ENCODE results near the gene IL11. TPM values are rescaled to one million over a fixed set of nuclear protein-coding genes. Genes with fewer than 3 reads are reported as not detected.

Gene IL11
- total RNA-seq (2016; rRNA removed; fragmentation: Illumina TruSeq; extraction: Trizol) (2.9 and 3.0 TPM in 2 replicates), polyA plus RNA-seq (2011; rRNA removed) (2.5 and 4.5 TPM in 2 replicates), polyA minus RNA-seq (2011; rRNA and poly(A)+ RNA removed; ENCODE audit: low replicate concordance) (0.89 and 2.4 TPM in 2 replicates), Bru-seq, nascent RNA (percentile 33 among the genes with signal in this experiment), BruChase-seq, experiment 1, labeled RNA remaining after a 6-hour chase (percentile 57 among the genes with signal in this experiment), BruChase-seq, experiment 2, labeled RNA remaining after a 2-hour chase (percentile 44 among the genes with signal in this experiment)
- total RNA-seq (2016; cell fraction: cytosol; rRNA removed; fragmentation: Illumina TruSeq; extraction: Trizol; ENCODE audit: low read depth): 3.4 and 3.8 TPM in 2 replicates
- total RNA-seq (2016; cell fraction: insoluble cytoplasmic fraction; rRNA removed; fragmentation: Illumina TruSeq; extraction: Trizol): 1.8 and 3.5 TPM in 2 replicates
- total RNA-seq (2016; cell fraction: membrane; rRNA removed; fragmentation: Illumina TruSeq; extraction: Trizol): 6.4 and 6.5 TPM in 2 replicates
- total RNA-seq (2016; cell fraction: nucleus; rRNA removed; fragmentation: Illumina TruSeq; extraction: Trizol): 1.9 and 2.4 TPM in 2 replicates
- polyA plus RNA-seq (2011; cell fraction: cytosol; rRNA removed): 2.8 and 3.0 TPM in 2 replicates
- polyA plus RNA-seq (2011; cell fraction: nucleus; rRNA removed): 5.1 and 7.0 TPM in 2 replicates
- polyA plus RNA-seq (2012): 0.95 and 4.9 TPM in 2 replicates
- 3.0 and 3.3 TPM in 2 replicates for polyA plus RNA-seq (2016; cell fraction: cytosol; fragmentation: Illumina TruSeq; extraction: Trizol; ENCODE audit: low read depth)
- 2.0 and 2.8 TPM in 2 replicates for polyA plus RNA-seq (2016; cell fraction: insoluble cytoplasmic fraction; fragmentation: Illumina TruSeq; extraction: Trizol; ENCODE audit: low read depth)
- 3.5 and 3.7 TPM in 2 replicates for polyA plus RNA-seq (2016; cell fraction: membrane; fragmentation: Illumina TruSeq; extraction: Trizol; ENCODE audit: low read depth)
- 3.7 and 4.1 TPM in 2 replicates for polyA plus RNA-seq (2016; cell fraction: nucleus; fragmentation: Illumina TruSeq; extraction: Trizol; ENCODE audit: insufficient read depth, low read depth)
- 2.2 and 2.6 TPM in 2 replicates for polyA minus RNA-seq (2011; cell fraction: cytosol; rRNA and poly(A)+ RNA removed)
- polyA minus RNA-seq (2011; cell fraction: nucleus; rRNA and poly(A)+ RNA removed): 0.62 and 0.77 TPM in 2 replicates
- long read RNA-seq, experiment 1: 0 reads
- long read RNA-seq, experiment 2, transcript IL11-201 (5 exons, 2,281 nt): major isoform, 12 of 34 reads
- long read RNA-seq, experiment 2, partial matches to known transcripts: 5 of 34 reads
- long read RNA-seq, experiment 2, other reads (novel, unspliced or antisense): 17 of 34 reads

DNA sequence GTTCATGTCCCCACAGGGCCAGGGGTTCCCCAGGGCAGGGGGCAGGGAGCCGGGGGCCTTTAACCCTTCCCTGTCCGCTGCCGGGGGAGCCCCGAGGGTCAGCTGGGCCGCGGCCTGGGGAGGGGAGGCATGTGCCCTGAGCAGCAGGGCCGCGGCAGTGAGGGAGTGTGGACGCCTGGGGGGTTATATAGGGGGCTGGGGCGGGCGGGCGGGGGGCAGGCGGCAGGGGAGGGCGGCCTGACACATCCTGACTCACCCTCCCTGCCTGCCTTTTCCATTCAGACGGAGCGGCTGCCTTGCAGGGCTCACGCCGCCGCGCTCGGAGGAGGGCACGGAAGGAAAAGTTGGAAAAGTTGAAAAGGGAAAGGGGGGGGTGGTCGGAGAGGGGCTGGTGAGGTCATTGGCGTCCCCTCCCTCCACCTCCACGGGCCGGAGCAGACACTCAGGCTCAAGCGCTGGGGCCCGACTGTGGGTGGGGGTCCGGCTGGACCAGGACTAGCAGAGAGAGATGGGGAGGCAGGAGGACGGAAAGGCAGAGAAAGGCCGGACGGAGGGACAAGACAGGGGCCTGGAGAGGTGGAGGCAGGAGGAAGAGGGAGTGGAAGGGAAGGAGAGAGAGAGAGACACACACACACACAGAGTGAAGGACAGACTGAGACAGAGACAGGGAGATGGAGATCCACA, at the start of gene IL11:
Gene IL11 (minus strand): TSS at position 159 of the 684 bp plus-strand sequence. CDS start 153 bp downstream, at position 6.
- intact Hi-C loops (cut with micrococcal nuclease; ENCODE audit: unreplicated experiment) (no loop called here), in situ Hi-C loops (cut with HindIII; ENCODE audit: extremely low pct_ligation_motif_present, low pct_unique_long_range_greater_than_20kb) (no loop called here)
- Histone ChIP-seq H4K20me1 (ENCODE audit: insufficient read depth, low read length) (no peaks in the 10 kb centered on the region), H3K27ac (ENCODE audit: extremely low read length, insufficient read depth, low read length) (no peak within 1 kb of the TSS), H3K4me3 (replicated peaks in 1 of 3; ENCODE audit: insufficient read depth in 1 of 3, low read depth in 2 of 3, low read length in 3 of 3) (peak within 1 kb of the TSS in 2 of 3 experiments; percentile 54 to 66; a peak in 3 of 6 replicates), H3K9ac (ENCODE audit: insufficient read depth, low read depth, low read length) (no peak within 1 kb of the TSS), H3K79me2 (ENCODE audit: insufficient read depth, low read length) (no peaks in the 10 kb centered on the region), H2AFZ (ENCODE audit: low read length) (no peak within 1 kb of the TSS), H3K36me3 (replicated peaks in 1 of 2; ENCODE audit: control insufficient read depth in 1 of 2, insufficient read depth in 2 of 2, low read length in 2 of 2) (no peaks in the 10 kb centered on the region), H3K9me3 (ENCODE audit: low read length) (no peaks in the 10 kb centered on the region), H3K4me1 (ENCODE audit: insufficient read depth, low read length) (peaks cover 53% of the 10 kb centered on the region), H3K27me3 (ENCODE audit: control insufficient read depth in 1 of 2, insufficient read depth in 2 of 2, low read length in 2 of 2) (peaks cover 7 to 35% of the 10 kb centered on the region in 2 experiments; a peak in 4 of 5 replicates), H3K4me2 (ENCODE audit: low read depth, low read length) (peak within 1 kb of the TSS; percentile 67)
- ChIA-PET POLR2A (interaction anchor here (1.3 kb wide), 1 partner anchor 31 kb away, joined by 3 read pairs; no protein-coding TSS in a partner anchor), CTCF (ENCODE audit: low intra/inter-chr PET ratio, low total read pairs) (no interaction called here)
- 4% methylated on average over 32 of the region's 32 CpGs for WGBS (ENCODE audit: low lambda C conversion rate)
- no peak for TF ChIP-seq ZNF350 (CRISPR knock-in tag; IDR thresholded peaks at IDR 0.05; ENCODE audit: borderline replicate concordance, low read depth)
- TF ChIP-seq ZNF652 (CRISPR knock-in tag; IDR thresholded peaks at IDR 0.05; ENCODE audit: borderline replicate concordance, low read depth): peak; percentile 83
- peak; percentile 34; the same call in 1 of the 2 replicates for TF ChIP-seq SIN3A (IDR thresholded peaks at IDR 0.05; ENCODE audit: borderline replicate concordance, low read depth, low read length)
- TF ChIP-seq, protein P1, sequence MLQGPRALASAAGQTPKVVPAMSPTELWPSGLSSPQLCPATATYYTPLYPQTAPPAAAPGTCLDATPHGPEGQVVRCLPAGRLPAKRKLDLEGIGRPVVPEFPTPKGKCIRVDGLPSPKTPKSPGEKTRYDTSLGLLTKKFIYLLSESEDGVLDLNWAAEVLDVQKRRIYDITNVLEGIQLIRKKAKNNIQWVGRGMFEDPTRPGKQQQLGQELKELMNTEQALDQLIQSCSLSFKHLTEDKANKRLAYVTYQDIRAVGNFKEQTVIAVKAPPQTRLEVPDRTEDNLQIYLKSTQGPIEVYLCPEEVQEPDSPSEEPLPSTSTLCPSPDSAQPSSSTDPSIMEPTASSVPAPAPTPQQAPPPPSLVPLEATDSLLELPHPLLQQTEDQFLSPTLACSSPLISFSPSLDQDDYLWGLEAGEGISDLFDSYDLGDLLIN (CRISPR knock-in tag; IDR thresholded peaks at IDR 0.05; ENCODE audit: borderline replicate concordance): no peak
- TF ChIP-seq ZNF614 (CRISPR knock-in tag; IDR thresholded peaks at IDR 0.05; ENCODE audit: borderline replicate concordance): no peak
- no peak for TF ChIP-seq NONO (IDR thresholded peaks at IDR 0.05)
- no peak for TF ChIP-seq NONO (CRISPR knock-in tag; conservative IDR thresholded peaks at IDR 0.05)
- 0 out of 2 replicates have a peak, but pooled peaks have one; percentile 20 for TF ChIP-seq EZH2 (conservative IDR thresholded peaks at IDR 0.05; ENCODE audit: low read depth, low read length)
- TF ChIP-seq, protein P2, sequence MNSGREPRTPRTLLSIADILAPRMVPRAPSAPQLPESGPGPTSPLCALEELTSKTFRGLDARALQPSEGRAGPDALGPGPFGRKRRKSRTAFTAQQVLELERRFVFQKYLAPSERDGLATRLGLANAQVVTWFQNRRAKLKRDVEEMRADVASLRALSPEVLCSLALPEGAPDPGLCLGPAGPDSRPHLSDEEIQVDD (CRISPR knock-in tag; IDR thresholded peaks at IDR 0.05; ENCODE audit: borderline replicate concordance): no peak
- no peak for TF ChIP-seq CBX1 (IDR thresholded peaks at IDR 0.05; ENCODE audit: low read depth)
- no peak for TF ChIP-seq PCBP2 (optimal IDR thresholded peaks at IDR 0.05; ENCODE audit: low read depth, low read length, poor library complexity, severe bottlenecking)
- ATAC-seq (no peak), DNase-seq (ENCODE audit: low spot score) (no peak), FAIRE-seq (no peak)
- no TSS peak for BruUV-seq (replicated peaks)
